Measurements from ENCODE around the gene LONP2. TPM values are rescaled to one million over a fixed set of nuclear protein-coding genes. Genes with fewer than 3 reads are reported as not detected.
A peak's percentile ranks its signal among the peaks of the same experiment; 100 is the strongest.

LONP2 gene
- total RNA-seq, 2 donors from 2014 or later = 44.2 to 59.1 TPM

- ATAC-seq = peak; percentile 93
Observed at GRCh38 chr16:48295488-48296281, 51.6 kb downstream of the LONP2 start.

GRCh38 chr16:48299471-48299870 is 55.4 kb downstream of the LONP2 start:
- Histone ChIP-seq H3K9me3 (no peaks in the 10 kb centered on the region), H3K4me3 (no peak overlapping the region), H3K36me3 (replicated peaks in 1 of 2; ENCODE audit: insufficient read depth in 1 of 2, low read depth in 2 of 2) (peaks cover 0 to 21% of the 10 kb centered on the region in 2 donors), H3K27me3 (no peaks in the 10 kb centered on the region), H3K27ac (peak overlapping the region in 1 of 4 donors; percentile 33), H3K4me1 (peaks cover 43% of the 10 kb centered on the region)
- DNase-seq = no peak
- intact Hi-C loops (cut with DNase I) = no loop called here
- WGBS, 2 donors = 89 to 97% methylated on average over 4 of the region's 4 CpGs
- ATAC-seq = no peak
- TF ChIP-seq POLR2A (IDR thresholded peaks at IDR 0.05) (no peak), CTCF (IDR thresholded peaks at IDR 0.05) (no peak)

More at GRCh38 chr16:48295488-48296281, 51.6 kb downstream of the LONP2 start:
- H3K4me3 ChIP-seq = no peak overlapping the region
- H3K27ac ChIP-seq = peak overlapping the region; percentile 18 to 77 (median 60)
- H3K36me3 ChIP-seq (replicated peaks in 1 of 2; ENCODE audit: insufficient read depth in 1 of 2, low read depth in 2 of 2) = peaks cover 0 to 8% of the 10 kb centered on the region in 2 donors
- H3K9me3 ChIP-seq = no peaks in the 10 kb centered on the region
- no peaks in the 10 kb centered on the region for H3K27me3 ChIP-seq
- DNase-seq = peak in 3 of 4 donors; percentile 24 to 65 (median 57)
- peaks cover 71% of the 10 kb centered on the region for H3K4me1 ChIP-seq
- intact Hi-C loops (cut with DNase I) = no loop called here
- TF ChIP-seq POLR2A (IDR thresholded peaks at IDR 0.05) = no peak
- no peak for TF ChIP-seq CTCF (IDR thresholded peaks at IDR 0.05)
- WGBS, 2 donors = 15 to 20% methylated on average over 1 of the region's 1 CpG

- Histone ChIP-seq H3K4me3 (no peak overlapping the region), H3K27ac (no peak overlapping the region), H3K27me3 (no peaks in the 10 kb centered on the region), H3K9me3 (no peaks in the 10 kb centered on the region), H3K4me1 (peaks cover 33% of the 10 kb centered on the region), H3K36me3 (replicated peaks in 1 of 2; ENCODE audit: insufficient read depth in 1 of 2, low read depth in 2 of 2) (peaks cover 0 to 24% of the 10 kb centered on the region in 2 donors)
- ATAC-seq (no peak), DNase-seq (peak in 2 of 4 donors; percentile 38 to 47)
- WGBS, 2 donors = 27 to 47% methylated on average over 1 of the region's 1 CpG
- intact Hi-C loops (cut with DNase I) = no loop called here
- TF ChIP-seq CTCF (IDR thresholded peaks at IDR 0.05) (no peak), POLR2A (IDR thresholded peaks at IDR 0.05) (no peak)
Observed at GRCh38 chr16:48300391-48300856, 56.3 kb downstream of the LONP2 start.

- 93 to 97% methylated on average over 7 of the region's 7 CpGs for WGBS, 2 donors
- ATAC-seq (no peak), DNase-seq (no peak)
- no peak overlapping the region for H3K4me3 ChIP-seq
- H3K27ac ChIP-seq = no peak overlapping the region
- no peak for TF ChIP-seq POLR2A (IDR thresholded peaks at IDR 0.05)
- TF ChIP-seq CTCF (IDR thresholded peaks at IDR 0.05) = no peak
- intact Hi-C loops (cut with DNase I) = no loop called here
- H3K27me3 ChIP-seq = no peaks in the 10 kb centered on the region
- no peaks in the 10 kb centered on the region for H3K4me1 ChIP-seq
- H3K9me3 ChIP-seq = peaks cover 0 to 17% (median 0%) of the 10 kb centered on the region in 3 donors
- H3K36me3 ChIP-seq (replicated peaks in 1 of 2; ENCODE audit: insufficient read depth in 1 of 2, low read depth in 2 of 2) = peaks cover 0 to 10% of the 10 kb centered on the region in 2 donors
Observed at GRCh38 chr16:48308535-48308934, 64.4 kb downstream of the LONP2 start.

Data from body of pancreas (tissue), 4 donors.